SK-N-SH (cell line): ENCODE results near the gene PPP2R1B.
A peak's percentile ranks its signal among the peaks of the same experiment; 100 is the strongest.

Source experiments
- EP300 ChIP-seq, 2 experiments: IDR thresholded peaks; 2 replicates each; pipeline versions ENCODE4 v1.4.0 to v1.6.1; 2012; ENCODE audit warnings: borderline replicate concordance in 1 of 2, low read depth in 1 of 2, low read length in 1 of 2
- EZH2phosphoT487 ChIP-seq: fragments of 200-600 bp; sonication (generic); IDR thresholded peaks from 2 replicates; pipeline ENCODE4 v1.6.1; 2017; ENCODE audit warnings: low read depth, mixed run types, mild to moderate bottlenecking, antibody characterized with exemption, moderate library complexity, borderline replicate concordance
- FOSL2 ChIP-seq: IDR thresholded peaks from 2 replicates; pipeline ENCODE4 v1.4.0; 2012; ENCODE audit warnings: low read depth, mild to moderate bottlenecking, moderate library complexity, borderline replicate concordance
- JUND ChIP-seq: IDR thresholded peaks from 2 replicates; pipeline ENCODE4 v1.4.0; 2012
- NFIC ChIP-seq: IDR thresholded peaks from 2 replicates; pipeline ENCODE4 v1.4.0; 2012; ENCODE audit warnings: borderline replicate concordance
- POLR2AphosphoS5 ChIP-seq: IDR thresholded peaks from 2 replicates; pipeline ENCODE4 v1.6.1; 2012; ENCODE audit warnings: low read depth, low read length
- RAD21 ChIP-seq: IDR thresholded peaks from 2 replicates; pipeline ENCODE4 v1.6.1; 2012; ENCODE audit warnings: mild to moderate bottlenecking, low read length
- RCOR1 ChIP-seq: fragments of 150-350 bp; IDR thresholded peaks from 2 replicates; pipeline ENCODE4 v1.6.1; 2017; ENCODE audit warnings: antibody characterized with exemption, low read length
- SIN3A ChIP-seq: IDR thresholded peaks from 2 replicates; pipeline ENCODE4 v1.6.1; 2012; ENCODE audit warnings: low read depth, mild to moderate bottlenecking, low read length, moderate library complexity, borderline replicate concordance
- TAF1 ChIP-seq: IDR thresholded peaks from 2 replicates; pipeline ENCODE4 v1.6.1; 2012; ENCODE audit warnings: low read depth, mild to moderate bottlenecking, low read length, moderate library complexity, borderline replicate concordance
- TCF12 ChIP-seq: IDR thresholded peaks from 2 replicates; pipeline ENCODE4 v1.4.0; 2012
- TF ChIP-seq, protein P1 (sequence below): IDR thresholded peaks from 2 replicates; pipeline ENCODE4 v1.4.0; 2012; ENCODE audit warnings: low read depth
- TF ChIP-seq, protein P2 (sequence below): fragments of 200-600 bp; sonication (generic); IDR thresholded peaks from 2 replicates; pipeline ENCODE4 v1.6.1; 2017; ENCODE audit warnings: antibody characterized with exemption, mild to moderate bottlenecking, moderate library complexity
- TF ChIP-seq, protein P3 (sequence below): fragments of 150-350 bp; IDR thresholded peaks from 2 replicates; pipeline ENCODE4 v1.6.1; 2017; ENCODE audit warnings: antibody characterized with exemption, low read length, low read depth, borderline replicate concordance

- TF ChIP-seq POLR2AphosphoS5 (no peak), NFIC (0 out of 2 replicates have a peak, but pooled peaks have one; percentile 18), JUND (peak; percentile 40), TAF1 (no peak), SIN3A (no peak), EZH2phosphoT487 (no peak), RAD21 (no peak), RCOR1 (no peak), EP300 (IDR thresholded peaks at IDR 0.05; ENCODE audit: borderline replicate concordance in 1 of 2, low read depth in 1 of 2, low read length in 1 of 2) (no peak), TCF12 (no peak), FOSL2 (peak; percentile 45; the same call in 1 of the 2 replicates)
- TF ChIP-seq, protein P1, sequence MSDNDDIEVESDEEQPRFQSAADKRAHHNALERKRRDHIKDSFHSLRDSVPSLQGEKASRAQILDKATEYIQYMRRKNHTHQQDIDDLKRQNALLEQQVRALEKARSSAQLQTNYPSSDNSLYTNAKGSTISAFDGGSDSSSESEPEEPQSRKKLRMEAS = no peak
- TF ChIP-seq, protein P2, sequence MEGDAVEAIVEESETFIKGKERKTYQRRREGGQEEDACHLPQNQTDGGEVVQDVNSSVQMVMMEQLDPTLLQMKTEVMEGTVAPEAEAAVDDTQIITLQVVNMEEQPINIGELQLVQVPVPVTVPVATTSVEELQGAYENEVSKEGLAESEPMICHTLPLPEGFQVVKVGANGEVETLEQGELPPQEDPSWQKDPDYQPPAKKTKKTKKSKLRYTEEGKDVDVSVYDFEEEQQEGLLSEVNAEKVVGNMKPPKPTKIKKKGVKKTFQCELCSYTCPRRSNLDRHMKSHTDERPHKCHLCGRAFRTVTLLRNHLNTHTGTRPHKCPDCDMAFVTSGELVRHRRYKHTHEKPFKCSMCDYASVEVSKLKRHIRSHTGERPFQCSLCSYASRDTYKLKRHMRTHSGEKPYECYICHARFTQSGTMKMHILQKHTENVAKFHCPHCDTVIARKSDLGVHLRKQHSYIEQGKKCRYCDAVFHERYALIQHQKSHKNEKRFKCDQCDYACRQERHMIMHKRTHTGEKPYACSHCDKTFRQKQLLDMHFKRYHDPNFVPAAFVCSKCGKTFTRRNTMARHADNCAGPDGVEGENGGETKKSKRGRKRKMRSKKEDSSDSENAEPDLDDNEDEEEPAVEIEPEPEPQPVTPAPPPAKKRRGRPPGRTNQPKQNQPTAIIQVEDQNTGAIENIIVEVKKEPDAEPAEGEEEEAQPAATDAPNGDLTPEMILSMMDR = no peak
- TF ChIP-seq, protein P3, sequence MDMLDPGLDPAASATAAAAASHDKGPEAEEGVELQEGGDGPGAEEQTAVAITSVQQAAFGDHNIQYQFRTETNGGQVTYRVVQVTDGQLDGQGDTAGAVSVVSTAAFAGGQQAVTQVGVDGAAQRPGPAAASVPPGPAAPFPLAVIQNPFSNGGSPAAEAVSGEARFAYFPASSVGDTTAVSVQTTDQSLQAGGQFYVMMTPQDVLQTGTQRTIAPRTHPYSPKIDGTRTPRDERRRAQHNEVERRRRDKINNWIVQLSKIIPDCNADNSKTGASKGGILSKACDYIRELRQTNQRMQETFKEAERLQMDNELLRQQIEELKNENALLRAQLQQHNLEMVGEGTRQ = no peak
Measured at GRCh38 chr11:111718436-111718835, 47.8 kb downstream of the PPP2R1B start.
